GM12878 (cell line): ENCODE measurements around the gene ZNF688. TPM values are rescaled to one million over a fixed set of nuclear protein-coding genes. Genes with fewer than 3 reads are reported as not detected.

Experiments
- CHD2 ChIP-seq: IDR thresholded peaks from 2 replicates; pipeline ENCODE4 v1.6.1; 2011; ENCODE audit warnings: low read depth, low read length, improper control_type of control experiment, borderline replicate concordance
- CHD4 ChIP-seq: fragments of 200-600 bp; sonication (generic); IDR thresholded peaks from 2 replicates; pipeline ENCODE4 v1.6.1; 2016; ENCODE audit warnings: mild to moderate bottlenecking
- CREB1 ChIP-seq: IDR thresholded peaks from 2 replicates; pipeline ENCODE4 v1.6.1; 2012; ENCODE audit warnings: low read depth, mild to moderate bottlenecking, inconsistent platforms
- E2F4 ChIP-seq: IDR thresholded peaks from 2 replicates; pipeline ENCODE4 v1.6.1; 2012; ENCODE audit warnings: low read depth, low read length, improper control_type of control experiment
- ESRRA ChIP-seq: IDR thresholded peaks from 2 replicates; pipeline ENCODE4 v1.6.1; 2012; ENCODE audit warnings: mild to moderate bottlenecking, low read length, improper control_type of control experiment
- EZH2 ChIP-seq: IDR thresholded peaks from 2 replicates; pipeline ENCODE4 v1.6.1; 2012; ENCODE audit warnings: low read depth, mild to moderate bottlenecking, control low read depth, inconsistent platforms, low read length, borderline replicate concordance; ENCODE audit not compliant: control insufficient read depth
- GABPA ChIP-seq: IDR thresholded peaks from 2 replicates; pipeline ENCODE4 v1.6.1; 2014; ENCODE audit warnings: antibody characterized with exemption, low read depth, mild to moderate bottlenecking, inconsistent platforms
- GATAD2B ChIP-seq: fragments of 450-650 bp; conservative IDR thresholded peaks from 2 replicates; pipeline ENCODE4 v1.6.1; 2017; ENCODE audit warnings: low read depth, mild to moderate bottlenecking, moderate library complexity
- HDGF ChIP-seq: fragments of 450-650 bp; IDR thresholded peaks from 2 replicates; pipeline ENCODE4 v1.6.1; 2016; ENCODE audit warnings: antibody characterized with exemption
- MTA2 ChIP-seq: fragments of 450-650 bp; IDR thresholded peaks from 2 replicates; pipeline ENCODE4 v1.6.1; 2016; ENCODE audit warnings: low read depth, mild to moderate bottlenecking, moderate library complexity
- MYB ChIP-seq: fragments of 150-350 bp; IDR thresholded peaks from 2 replicates; pipeline ENCODE4 v1.6.1; 2014; ENCODE audit warnings: mild to moderate bottlenecking, low read depth, low read length, borderline replicate concordance
- NFYB ChIP-seq: IDR thresholded peaks from 2 replicates; pipeline ENCODE4 v1.6.1; 2011; ENCODE audit warnings: low read depth, mild to moderate bottlenecking, low read length, improper control_type of control experiment, moderate library complexity; ENCODE audit not compliant: insufficient read depth
- POLR2AphosphoS2 ChIP-seq: IDR thresholded peaks from 2 replicates; pipeline ENCODE4 v1.6.1; 2011; ENCODE audit warnings: low read depth, mild to moderate bottlenecking, low read length, improper control_type of control experiment, moderate library complexity
- POU2F2 ChIP-seq: IDR thresholded peaks from 3 replicates; pipeline ENCODE4 v1.6.1; 2011; ENCODE audit warnings: low read depth, mild to moderate bottlenecking, low read length, borderline replicate concordance
- RAD21 ChIP-seq: IDR thresholded peaks from 2 replicates; pipeline ENCODE4 v1.6.1; 2011; ENCODE audit warnings: mild to moderate bottlenecking, low read depth, low read length, moderate library complexity; ENCODE audit not compliant: insufficient read depth
- SIN3A ChIP-seq: IDR thresholded peaks from 2 replicates; pipeline ENCODE4 v1.6.1; 2012; ENCODE audit warnings: low read depth, low read length, improper control_type of control experiment
- SKIL ChIP-seq: fragments of 450-650 bp; IDR thresholded peaks from 2 replicates; pipeline ENCODE4 v1.6.1; 2017; ENCODE audit warnings: mild to moderate bottlenecking, low read depth, inconsistent platforms; ENCODE audit not compliant: poor library complexity, severe bottlenecking
- SMAD5 ChIP-seq: IDR thresholded peaks from 2 replicates; pipeline ENCODE4 v1.6.1; 2016; ENCODE audit warnings: antibody characterized with exemption, low read depth
- SREBF2 ChIP-seq: IDR thresholded peaks from 2 replicates; pipeline ENCODE4 v1.6.1; 2012; ENCODE audit warnings: mild to moderate bottlenecking, low read length
- TAF1 ChIP-seq: IDR thresholded peaks from 2 replicates; pipeline ENCODE4 v1.6.1; 2011; ENCODE audit warnings: mild to moderate bottlenecking, low read depth, low read length, borderline replicate concordance
- YY1 ChIP-seq: IDR thresholded peaks from 2 replicates; pipeline ENCODE4 v1.6.1; 2011; ENCODE audit warnings: low read depth, mild to moderate bottlenecking, low read length
- ZNF217 ChIP-seq: fragments of 450-650 bp; IDR thresholded peaks from 2 replicates; pipeline ENCODE4 v1.6.1; 2017; ENCODE audit warnings: antibody characterized with exemption, mild to moderate bottlenecking
- ZNF384 ChIP-seq: IDR thresholded peaks from 2 replicates; pipeline ENCODE4 v1.6.1; 2012; ENCODE audit warnings: low read depth, mild to moderate bottlenecking, low read length, improper control_type of control experiment, borderline replicate concordance
- polyA plus RNA-seq, 11 experiments: library from polyadenylated mRNA; depleted of rRNA in 4 of 11; unstranded in 6 of 11; stranded (reverse) in 5 of 11; fragments of >200 nt; fragmentation: Nextera tagmentation in 4 of 11; fragmentation: Illumina TruSeq in 1 of 11; extraction: Ambion mirVana in 4 of 11; extraction: Trizol in 1 of 11; gene quantifications; 1 replicate in 1 of 11; 2 replicates in 10 of 11; pipeline versions ENCODE4 v1.2.1 to v1.2.3, GENCODE V29; 2011 to 2016; ENCODE audit warnings: inconsistent platforms in 2 of 11, missing spikeins in 2 of 11, low read depth in 1 of 11
- total RNA-seq, 4 experiments: library from RNA; depleted of rRNA in 3 of 4; stranded (reverse); fragments of >200 nt in 3 of 4; fragmentation: Illumina TruSeq in 1 of 4; extraction: Trizol in 1 of 4; gene quantifications; 2 replicates each; pipeline versions ENCODE4 v1.2.1 to v1.2.3, GENCODE V29; 2013 to 2021
- TF ChIP-seq, protein P1 (sequence below): fragments of 450-650 bp; IDR thresholded peaks from 2 replicates; pipeline ENCODE4 v1.6.1; 2016; ENCODE audit warnings: mild to moderate bottlenecking
- TF ChIP-seq, protein P2 (sequence below): fragments of 450-650 bp; IDR thresholded peaks from 2 replicates; pipeline ENCODE4 v1.6.1; 2016; ENCODE audit warnings: mild to moderate bottlenecking

The ZNF688 gene
- total and polyA plus RNA-seq, 10 of the 15 experiments (the other 5 are each of a cell fraction or from before 2014, with no cell fraction given), result 0.14 to 17.4 (median 10.6) TPM

- TF ChIP-seq E2F4 (0 out of 2 replicates have a peak, but pooled peaks have one; percentile 12), GABPA (peak; percentile 51; the same call in 1 of the 2 replicates), RAD21 (no peak), CHD4 (no peak), ESRRA (0 out of 2 replicates have a peak, but pooled peaks have one; percentile 46), CREB1 (peak; percentile 83), TAF1 (peak; percentile 80), EZH2 (no peak), MYB (no peak), HDGF (no peak), ZNF384 (no peak), POLR2AphosphoS2 (peak; percentile 51; the same call in 1 of the 2 replicates), GATAD2B (no peak; the same call in 1 of the 2 replicates), SREBF2 (no peak), SKIL (peak; percentile 46), MTA2 (peak; percentile 93), YY1 (peak; percentile 99), ZNF217 (no peak), SIN3A (no peak; the same call in none of the 2 replicates), NFYB (no peak), CHD2 (peak; percentile 73), SMAD5 (no peak; the same call in 1 of the 2 replicates), POU2F2 (peak; percentile 19; the same call in 1 of the 3 replicates)
- TF ChIP-seq, protein P1, sequence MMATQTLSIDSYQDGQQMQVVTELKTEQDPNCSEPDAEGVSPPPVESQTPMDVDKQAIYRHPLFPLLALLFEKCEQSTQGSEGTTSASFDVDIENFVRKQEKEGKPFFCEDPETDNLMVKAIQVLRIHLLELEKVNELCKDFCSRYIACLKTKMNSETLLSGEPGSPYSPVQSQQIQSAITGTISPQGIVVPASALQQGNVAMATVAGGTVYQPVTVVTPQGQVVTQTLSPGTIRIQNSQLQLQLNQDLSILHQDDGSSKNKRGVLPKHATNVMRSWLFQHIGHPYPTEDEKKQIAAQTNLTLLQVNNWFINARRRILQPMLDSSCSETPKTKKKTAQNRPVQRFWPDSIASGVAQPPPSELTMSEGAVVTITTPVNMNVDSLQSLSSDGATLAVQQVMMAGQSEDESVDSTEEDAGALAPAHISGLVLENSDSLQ, result no peak; the same call in none of the 2 replicates
- TF ChIP-seq, protein P2, sequence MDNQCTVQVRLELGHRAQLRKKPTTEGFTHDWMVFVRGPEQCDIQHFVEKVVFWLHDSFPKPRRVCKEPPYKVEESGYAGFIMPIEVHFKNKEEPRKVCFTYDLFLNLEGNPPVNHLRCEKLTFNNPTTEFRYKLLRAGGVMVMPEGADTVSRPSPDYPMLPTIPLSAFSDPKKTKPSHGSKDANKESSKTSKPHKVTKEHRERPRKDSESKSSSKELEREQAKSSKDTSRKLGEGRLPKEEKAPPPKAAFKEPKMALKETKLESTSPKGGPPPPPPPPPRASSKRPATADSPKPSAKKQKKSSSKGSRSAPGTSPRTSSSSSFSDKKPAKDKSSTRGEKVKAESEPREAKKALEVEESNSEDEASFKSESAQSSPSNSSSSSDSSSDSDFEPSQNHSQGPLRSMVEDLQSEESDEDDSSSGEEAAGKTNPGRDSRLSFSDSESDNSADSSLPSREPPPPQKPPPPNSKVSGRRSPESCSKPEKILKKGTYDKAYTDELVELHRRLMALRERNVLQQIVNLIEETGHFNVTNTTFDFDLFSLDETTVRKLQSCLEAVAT, result peak; percentile 59; the same call in 1 of the 2 replicates
Observed at GRCh38 chr16:30557957-30558788, 13.3 kb downstream of the ZNF688 start, which contains the start of gene ZNF764 (continued).
